Measurements from ENCODE around the gene ZC3H12D.

DNA sequence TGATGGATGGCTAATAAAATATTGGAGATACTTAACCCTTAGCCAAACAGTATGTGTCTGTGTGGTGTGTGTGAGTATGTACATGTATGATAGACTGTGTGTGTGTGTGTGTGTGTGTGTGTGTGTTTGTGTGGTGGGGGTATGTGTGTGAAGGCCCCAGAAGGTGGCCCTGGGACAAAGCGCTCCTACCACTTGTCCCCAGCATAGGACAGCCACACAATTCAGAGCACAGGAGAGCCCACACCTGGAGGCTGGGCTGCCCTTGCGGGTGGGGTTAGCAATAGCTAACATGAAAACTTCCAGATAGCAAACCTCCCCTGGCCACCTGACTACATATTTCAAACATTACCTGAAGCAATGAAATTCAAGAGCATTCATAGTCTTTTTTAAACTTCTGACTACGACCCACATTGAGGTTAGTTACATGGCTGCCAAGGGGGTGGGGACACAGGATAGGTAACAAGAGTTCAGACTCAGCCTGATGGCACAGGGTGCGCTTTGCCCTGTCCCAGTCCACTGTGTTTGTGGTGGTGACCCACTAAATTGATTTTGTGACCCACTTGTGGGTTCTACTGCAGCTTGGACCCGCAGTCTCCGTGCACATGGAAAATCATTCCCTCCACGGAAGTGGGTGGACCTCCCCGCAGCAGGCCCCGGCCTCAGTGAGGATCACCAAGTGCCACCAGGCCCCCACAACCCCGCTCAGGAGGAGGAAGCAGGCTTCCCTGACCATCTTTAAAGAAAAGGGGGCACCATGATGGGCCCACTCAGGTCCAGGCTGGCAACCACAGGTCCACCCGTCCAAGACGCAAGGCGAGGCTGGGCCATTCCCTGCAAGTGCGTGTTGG, 34.8 kb downstream of the ZC3H12D start:
- TF ChIP-seq CREB1 (CRISPR knock-in tag; IDR thresholded peaks at IDR 0.05; ENCODE audit: low read depth) (no peak), EZH2 (IDR thresholded peaks at IDR 0.05; ENCODE audit: low read depth, unreplicated experiment) (no peak), EZH2phosphoT487 (IDR thresholded peaks at IDR 0.05; ENCODE audit: unreplicated experiment) (no peak), STAT1 (IDR thresholded peaks at IDR 0.05; ENCODE audit: unreplicated experiment) (no peak), POLR2AphosphoS5 (IDR thresholded peaks at IDR 0.05; ENCODE audit: low read depth) (no peak), JUNB (IDR thresholded peaks at IDR 0.05; ENCODE audit: unreplicated experiment) (no peak), NANOG (IDR thresholded peaks at IDR 0.05; ENCODE audit: borderline replicate concordance) (no peak)
- TF ChIP-seq, protein P1, sequence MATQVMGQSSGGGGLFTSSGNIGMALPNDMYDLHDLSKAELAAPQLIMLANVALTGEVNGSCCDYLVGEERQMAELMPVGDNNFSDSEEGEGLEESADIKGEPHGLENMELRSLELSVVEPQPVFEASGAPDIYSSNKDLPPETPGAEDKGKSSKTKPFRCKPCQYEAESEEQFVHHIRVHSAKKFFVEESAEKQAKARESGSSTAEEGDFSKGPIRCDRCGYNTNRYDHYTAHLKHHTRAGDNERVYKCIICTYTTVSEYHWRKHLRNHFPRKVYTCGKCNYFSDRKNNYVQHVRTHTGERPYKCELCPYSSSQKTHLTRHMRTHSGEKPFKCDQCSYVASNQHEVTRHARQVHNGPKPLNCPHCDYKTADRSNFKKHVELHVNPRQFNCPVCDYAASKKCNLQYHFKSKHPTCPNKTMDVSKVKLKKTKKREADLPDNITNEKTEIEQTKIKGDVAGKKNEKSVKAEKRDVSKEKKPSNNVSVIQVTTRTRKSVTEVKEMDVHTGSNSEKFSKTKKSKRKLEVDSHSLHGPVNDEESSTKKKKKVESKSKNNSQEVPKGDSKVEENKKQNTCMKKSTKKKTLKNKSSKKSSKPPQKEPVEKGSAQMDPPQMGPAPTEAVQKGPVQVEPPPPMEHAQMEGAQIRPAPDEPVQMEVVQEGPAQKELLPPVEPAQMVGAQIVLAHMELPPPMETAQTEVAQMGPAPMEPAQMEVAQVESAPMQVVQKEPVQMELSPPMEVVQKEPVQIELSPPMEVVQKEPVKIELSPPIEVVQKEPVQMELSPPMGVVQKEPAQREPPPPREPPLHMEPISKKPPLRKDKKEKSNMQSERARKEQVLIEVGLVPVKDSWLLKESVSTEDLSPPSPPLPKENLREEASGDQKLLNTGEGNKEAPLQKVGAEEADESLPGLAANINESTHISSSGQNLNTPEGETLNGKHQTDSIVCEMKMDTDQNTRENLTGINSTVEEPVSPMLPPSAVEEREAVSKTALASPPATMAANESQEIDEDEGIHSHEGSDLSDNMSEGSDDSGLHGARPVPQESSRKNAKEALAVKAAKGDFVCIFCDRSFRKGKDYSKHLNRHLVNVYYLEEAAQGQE (IDR thresholded peaks at IDR 0.05; ENCODE audit: unreplicated experiment), result no peak
- TF ChIP-seq, protein P2, sequence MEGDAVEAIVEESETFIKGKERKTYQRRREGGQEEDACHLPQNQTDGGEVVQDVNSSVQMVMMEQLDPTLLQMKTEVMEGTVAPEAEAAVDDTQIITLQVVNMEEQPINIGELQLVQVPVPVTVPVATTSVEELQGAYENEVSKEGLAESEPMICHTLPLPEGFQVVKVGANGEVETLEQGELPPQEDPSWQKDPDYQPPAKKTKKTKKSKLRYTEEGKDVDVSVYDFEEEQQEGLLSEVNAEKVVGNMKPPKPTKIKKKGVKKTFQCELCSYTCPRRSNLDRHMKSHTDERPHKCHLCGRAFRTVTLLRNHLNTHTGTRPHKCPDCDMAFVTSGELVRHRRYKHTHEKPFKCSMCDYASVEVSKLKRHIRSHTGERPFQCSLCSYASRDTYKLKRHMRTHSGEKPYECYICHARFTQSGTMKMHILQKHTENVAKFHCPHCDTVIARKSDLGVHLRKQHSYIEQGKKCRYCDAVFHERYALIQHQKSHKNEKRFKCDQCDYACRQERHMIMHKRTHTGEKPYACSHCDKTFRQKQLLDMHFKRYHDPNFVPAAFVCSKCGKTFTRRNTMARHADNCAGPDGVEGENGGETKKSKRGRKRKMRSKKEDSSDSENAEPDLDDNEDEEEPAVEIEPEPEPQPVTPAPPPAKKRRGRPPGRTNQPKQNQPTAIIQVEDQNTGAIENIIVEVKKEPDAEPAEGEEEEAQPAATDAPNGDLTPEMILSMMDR (conservative IDR thresholded peaks at IDR 0.05; ENCODE audit: low read depth in 2 of 2), result no peak
